NCI-H1436 treated with DMSO at 0.1 percent for 48 hours (cell line): ENCODE data around the gene FNDC3B.

ENCODE experiments used
- DNase-seq: peaks from one replicate; lab custom pipeline; 2025; lab: John Stamatoyannopoulos, UW

Gene FNDC3B

GRCh38 chr3:172260381-172260780 is 221.0 kb downstream of the FNDC3B start:
- no peak for DNase-seq

DNA sequence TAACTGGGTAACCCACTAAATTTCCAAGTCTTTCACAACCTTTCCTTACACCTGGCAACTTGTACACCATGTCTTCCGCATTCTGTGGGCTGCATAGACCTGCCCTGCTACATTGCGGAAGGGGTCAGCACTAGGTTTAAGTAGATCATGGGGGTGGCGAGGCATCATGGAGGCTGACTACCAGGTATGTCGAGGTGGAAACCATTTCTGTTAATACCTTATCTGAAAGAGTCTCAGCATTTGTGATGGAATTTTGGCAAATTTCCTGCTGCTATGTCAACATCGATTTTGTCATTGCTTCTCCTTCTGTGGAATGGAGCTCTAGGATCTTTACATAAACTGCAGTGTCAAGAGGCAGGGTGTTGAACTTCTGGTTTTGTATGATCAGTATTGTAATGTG is 221.7 kb downstream of the FNDC3B start:
- DNase-seq, result no peak

GRCh38 chr3:172262991-172263608 is 223.7 kb downstream of the FNDC3B start:
- DNase-seq, result no peak

DNA sequence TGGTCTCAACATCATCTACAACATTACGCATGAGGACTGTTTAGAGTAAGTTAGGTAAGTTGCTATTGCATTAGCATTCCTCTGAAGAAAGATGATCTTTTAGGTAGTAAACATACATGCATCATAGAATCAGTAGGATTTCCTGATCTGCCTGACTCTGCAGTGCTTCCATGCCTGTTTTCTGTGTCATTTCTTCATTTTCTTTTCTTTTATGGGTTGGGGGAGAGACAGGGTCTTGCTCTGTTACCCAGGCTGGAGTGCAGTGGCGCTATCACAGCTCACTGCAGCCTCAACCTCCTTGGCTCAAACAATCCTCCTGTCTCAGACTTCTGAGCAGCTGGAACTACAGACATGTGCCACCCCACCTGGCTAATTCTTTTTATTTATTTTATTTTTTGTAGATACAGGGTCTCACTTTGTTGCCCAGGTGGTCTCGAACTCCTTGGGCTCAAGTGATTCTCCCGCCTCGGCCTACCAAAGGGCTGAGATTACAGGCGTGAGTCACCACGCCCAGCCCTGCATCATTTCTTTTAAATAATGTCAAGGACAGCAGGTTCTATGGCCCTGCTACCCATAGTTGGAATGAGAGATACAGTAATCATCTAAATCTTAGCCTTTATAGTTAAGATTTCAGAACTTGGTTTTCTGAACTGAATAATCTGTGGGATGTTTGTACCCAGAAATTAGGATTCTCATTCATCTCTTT is 224.6 kb downstream of the FNDC3B start:
- no peak for DNase-seq

DNA sequence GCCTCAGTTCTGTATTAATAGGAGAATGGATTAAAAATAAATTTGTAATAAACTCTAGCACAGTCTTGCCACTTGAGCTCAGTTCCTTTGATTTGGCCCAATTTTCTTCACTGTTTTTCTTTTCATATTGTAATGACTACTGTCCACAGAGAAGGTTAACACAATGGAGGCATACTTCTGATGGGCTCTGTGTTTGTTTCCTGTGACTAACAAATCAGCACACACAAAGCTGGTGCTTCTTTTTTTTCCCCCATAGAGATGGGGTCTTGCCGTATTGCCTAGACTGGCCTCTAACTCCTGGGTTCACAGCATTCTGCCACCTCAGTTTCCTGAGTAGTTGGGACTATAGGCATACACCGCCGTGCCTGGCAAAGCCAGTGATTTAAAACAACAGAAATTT is 226.7 kb downstream of the FNDC3B start:
- no peak for DNase-seq

GRCh38 chr3:172268425-172268824 is 229.0 kb downstream of the FNDC3B start:
- no peak for DNase-seq

DNA sequence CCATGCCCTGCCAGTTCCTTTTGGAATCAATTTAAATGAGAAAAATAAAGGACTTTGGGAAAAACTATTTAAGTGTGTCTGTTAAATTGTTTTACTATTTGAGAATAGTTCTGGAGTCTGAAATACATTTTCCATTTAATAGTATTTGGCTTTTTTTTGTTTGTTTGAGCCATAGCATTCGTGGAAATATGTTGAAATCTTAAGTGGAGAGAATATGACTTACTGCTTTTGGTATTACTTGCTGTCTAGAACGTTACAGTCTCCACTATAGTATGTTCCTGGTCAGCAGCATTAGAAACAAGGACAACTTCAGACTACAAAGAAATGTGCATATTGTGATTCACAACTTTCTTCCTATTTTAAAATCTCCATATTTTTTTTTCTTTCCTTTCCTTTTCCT is 229.5 kb downstream of the FNDC3B start:
- DNase-seq, result no peak

DNA sequence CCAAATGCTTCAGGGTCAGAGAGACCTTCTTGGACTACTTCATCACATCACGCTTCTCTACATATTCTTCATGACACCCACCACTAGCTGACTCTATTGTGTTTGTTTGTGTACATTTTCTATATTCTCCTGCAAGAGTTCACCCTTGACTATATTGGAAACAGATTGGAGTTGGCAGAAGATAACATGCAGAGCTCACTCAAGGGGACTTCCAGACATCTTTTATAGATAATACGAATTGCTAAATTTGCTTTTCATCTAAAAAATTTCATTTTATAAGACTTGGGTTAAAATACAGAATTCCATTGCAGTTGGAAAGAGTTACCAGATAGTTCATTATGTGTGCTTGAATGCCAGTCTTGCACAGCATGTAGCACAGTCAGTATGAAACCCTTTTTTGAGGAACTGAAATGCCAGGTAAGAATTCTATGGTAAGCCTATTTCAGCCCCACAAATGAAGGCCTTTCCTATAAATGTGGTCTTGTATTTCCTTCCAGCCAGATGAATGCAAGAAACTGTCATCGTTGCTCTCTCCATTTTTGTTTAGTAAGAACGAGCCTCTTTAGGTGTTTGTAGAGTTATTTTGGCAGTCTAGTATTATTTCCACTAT is 231.3 kb downstream of the FNDC3B start:
- no peak for DNase-seq

DNA sequence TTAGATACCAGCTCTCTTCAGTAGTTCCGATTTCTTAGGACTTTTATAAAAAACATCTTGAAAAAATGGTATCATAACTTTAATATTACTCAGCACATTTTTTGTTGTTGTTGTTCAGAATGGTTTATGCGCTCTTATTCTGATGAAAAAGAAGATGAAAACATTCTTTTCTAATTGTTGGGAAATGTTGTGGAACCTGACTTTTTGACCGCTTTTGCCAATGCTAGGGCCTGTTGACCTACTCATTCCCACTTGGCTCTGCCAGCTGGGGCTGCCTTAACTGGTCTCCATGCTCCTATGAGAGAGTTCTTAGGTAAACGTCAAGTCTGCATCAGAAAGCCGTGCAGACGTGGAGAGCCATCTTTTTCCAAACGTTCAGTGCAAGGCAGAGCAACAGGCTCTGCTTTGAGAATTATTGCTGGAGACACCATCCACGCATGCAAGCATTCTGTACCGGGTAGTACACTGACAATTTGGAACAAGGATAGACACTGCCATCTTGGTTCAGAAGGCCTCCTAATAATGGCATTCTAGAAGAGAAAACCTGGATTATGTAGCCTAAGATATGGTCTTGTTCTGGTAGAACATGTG is 232.1 kb downstream of the FNDC3B start:
- no peak for DNase-seq

- no peak for DNase-seq
Observed at GRCh38 chr3:172272698-172273097, 233.3 kb downstream of the FNDC3B start.

DNA sequence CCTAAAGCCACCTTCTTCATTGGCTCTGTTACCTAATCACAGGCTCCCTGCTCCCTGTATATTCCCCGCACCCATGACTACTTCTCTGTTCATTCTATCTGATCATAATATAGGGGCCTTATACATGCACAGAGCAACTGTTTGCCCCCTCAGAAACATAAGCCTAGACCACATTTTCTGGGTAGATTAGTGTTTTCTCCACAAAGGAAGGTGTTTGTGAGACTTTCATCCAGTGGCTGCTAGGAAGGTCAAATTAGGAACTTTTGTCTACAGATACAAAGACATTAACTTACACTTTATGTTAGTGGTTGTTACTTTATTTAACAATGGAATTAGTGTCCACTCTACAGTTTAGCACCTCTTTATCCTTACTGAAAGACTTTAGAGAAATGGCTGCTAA is 234.0 kb downstream of the FNDC3B start:
- no peak for DNase-seq

- no peak for DNase-seq
Observed at GRCh38 chr3:172274906-172275305, 235.5 kb downstream of the FNDC3B start.

- no peak for DNase-seq
Observed at GRCh38 chr3:172275586-172275985, 236.2 kb downstream of the FNDC3B start.

DNA sequence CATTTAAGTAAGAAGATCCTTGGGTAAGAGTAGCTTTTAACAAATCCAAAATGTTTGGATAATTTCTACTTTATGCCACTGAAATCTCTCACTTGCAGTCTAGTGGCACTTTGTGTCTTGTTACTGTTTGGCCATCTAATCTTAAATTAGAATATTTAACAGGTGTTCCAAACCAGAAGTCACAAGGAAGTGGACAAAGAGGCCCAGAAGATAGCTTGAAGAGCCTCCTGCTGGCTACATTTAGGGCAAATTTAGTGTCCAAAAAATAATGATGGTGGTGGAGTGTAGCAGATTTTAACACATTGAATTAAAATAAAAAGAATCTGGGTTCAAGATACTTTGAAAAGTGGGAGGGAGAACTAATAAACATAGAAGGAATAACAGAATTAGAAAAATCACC is 236.7 kb downstream of the FNDC3B start:
- DNase-seq, result no peak

DNA sequence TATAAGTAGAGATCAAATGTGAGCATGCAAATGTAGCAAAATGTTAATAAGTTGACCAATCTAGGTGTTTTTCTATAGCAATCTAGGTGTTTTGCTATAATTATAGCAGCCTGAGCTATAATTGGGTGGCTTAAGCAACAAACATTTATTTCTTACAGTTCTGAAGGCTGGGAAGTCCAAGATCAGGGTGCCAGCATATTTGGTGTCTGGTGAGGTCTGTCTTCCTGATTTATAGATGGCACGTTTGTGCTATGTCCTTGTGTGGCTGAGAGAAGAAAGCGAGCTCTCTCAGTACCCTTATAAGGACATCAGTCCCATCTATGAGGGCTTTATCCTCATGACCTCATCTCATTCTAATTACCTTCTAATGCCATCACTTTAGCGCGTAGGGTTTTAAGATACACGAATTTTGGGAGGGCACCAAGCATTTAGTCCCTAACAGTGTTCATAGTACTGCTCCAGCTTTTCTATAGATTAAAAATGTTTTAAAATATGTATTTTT is 237.8 kb downstream of the FNDC3B start:
- no peak for DNase-seq

GRCh38 chr3:172279191-172279640 is 239.8 kb downstream of the FNDC3B start:
- no peak for DNase-seq

DNA sequence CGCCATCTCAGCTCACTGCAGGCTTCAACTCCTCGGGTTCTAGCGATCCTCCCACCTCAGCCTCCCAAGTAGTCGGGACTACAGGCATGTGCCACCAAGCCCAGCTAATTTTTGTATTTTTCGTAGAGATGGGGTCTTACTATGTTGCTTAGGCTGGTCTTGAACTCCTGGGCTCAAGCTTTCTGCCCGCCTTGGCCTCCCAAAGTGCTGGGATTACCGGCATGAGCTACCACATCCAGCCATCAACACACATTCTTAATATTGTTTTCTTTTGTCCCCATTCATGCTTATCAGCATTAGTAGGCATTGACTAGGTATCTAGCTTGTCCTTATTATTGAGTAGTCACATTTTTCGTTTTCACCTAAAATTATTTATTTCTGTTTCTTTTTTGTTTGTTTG is 240.6 kb downstream of the FNDC3B start:
- DNase-seq, result no peak

- DNase-seq, result no peak
Observed at GRCh38 chr3:172280406-172281051, 241.2 kb downstream of the FNDC3B start.

DNA sequence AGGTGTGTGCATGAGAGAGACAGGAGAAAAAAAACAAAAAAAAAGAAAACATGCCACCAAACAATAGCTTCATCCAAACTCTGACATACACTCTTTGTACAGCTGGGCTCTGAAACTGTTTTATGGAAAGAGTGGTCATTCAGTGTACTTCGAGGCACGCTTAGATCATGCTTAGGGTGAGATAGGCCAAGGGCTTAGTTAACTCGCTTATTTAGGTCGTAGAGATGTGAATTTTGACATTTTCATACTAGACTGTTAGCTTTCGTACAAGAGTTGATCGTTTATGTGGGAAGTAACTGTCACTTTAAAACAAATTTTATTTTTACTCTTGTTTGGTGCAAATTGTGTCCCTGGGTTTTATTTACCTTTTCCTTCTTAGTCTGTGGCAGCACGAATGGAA is 242.5 kb downstream of the FNDC3B start:
- no peak for DNase-seq

GRCh38 chr3:172282850-172283249 is 243.5 kb downstream of the FNDC3B start:
- DNase-seq, result no peak

DNA sequence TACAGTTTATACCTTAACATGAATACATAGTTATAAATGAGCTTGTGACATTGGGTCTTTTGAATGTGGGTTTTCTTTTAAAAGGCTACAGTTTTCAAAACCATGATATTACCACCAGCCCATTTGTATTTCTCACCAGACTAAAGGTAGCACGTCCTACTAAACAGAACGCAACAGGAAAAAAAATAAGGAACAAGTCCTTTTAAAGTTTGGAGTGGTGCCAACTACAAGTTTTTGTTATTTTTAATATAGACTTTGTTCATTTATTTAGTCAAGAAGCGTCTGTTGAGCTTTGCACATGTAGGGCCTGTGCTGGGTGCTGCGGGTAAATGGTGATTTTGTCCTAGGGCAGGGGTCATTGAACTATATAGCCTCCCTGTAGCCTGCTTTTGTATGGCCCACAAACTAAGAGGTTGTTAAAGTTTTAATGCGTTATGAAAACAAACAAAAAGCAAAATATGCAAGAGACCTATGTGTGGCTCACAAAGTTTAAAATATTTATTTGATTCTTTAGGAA is 244.5 kb downstream of the FNDC3B start:
- DNase-seq, result no peak

GRCh38 chr3:172285844-172286243 is 246.5 kb downstream of the FNDC3B start:
- no peak for DNase-seq
